ENCODE data around the gene PNPO. TPM values are rescaled to one million over a fixed set of nuclear protein-coding genes. Genes with fewer than 3 reads are reported as not detected.

PNPO gene
- total and polyA plus RNA-seq, 2 of the 4 experiments (the other 2 are of a cell fraction), result 13.9 to 34.1 TPM

- Histone ChIP-seq H4K5ac (ENCODE audit: low read depth, low read length) (no peak overlapping the region), H3K18ac (ENCODE audit: low read depth, low read length) (no peak overlapping the region), H3K14ac (replicated peaks; ENCODE audit: low read depth, low read length) (no peak overlapping the region), H3K36me3 (ENCODE audit: control insufficient read depth, insufficient read depth, low read length) (peaks cover 11% of the 10 kb centered on the region), H3K23ac (ENCODE audit: low read depth, low read length) (no peak overlapping the region), H2AFZ (replicated peaks; ENCODE audit: low read length, poor library complexity) (no peak overlapping the region), H2AK9ac (replicated peaks; ENCODE audit: low read depth, low read length, poor library complexity) (no peak overlapping the region), H3K9me1 (ENCODE audit: insufficient read depth, low read length) (0 out of 2 replicates have a peak, but pooled peaks cover 2% of the 10 kb centered on the region), H3K4me3 (ENCODE audit: insufficient read depth, low read depth, low read length) (no peak overlapping the region), H3K4me2 (ENCODE audit: low read depth, low read length) (no peak overlapping the region), H3K9me3 (ENCODE audit: control insufficient read depth, insufficient read depth, low read length) (no peaks in the 10 kb centered on the region), H4K91ac (ENCODE audit: insufficient read depth, low read depth, low read length) (no peak overlapping the region), H3K79me1 (ENCODE audit: low read depth in 1 of 2, low read length in 2 of 2) (peaks cover 13 to 16% of the 10 kb centered on the region in 2 experiments; a peak in 3 of 4 replicates), H2BK20ac (ENCODE audit: low read depth, low read length) (no peak overlapping the region), H4K8ac (ENCODE audit: low read depth in 2 of 2, low read length in 2 of 2) (no peak overlapping the region), H2BK15ac (ENCODE audit: low read depth, low read length) (no peak overlapping the region), H3K4me1 (ENCODE audit: control insufficient read depth, insufficient read depth, low read length) (no peaks in the 10 kb centered on the region), H3K27ac (ENCODE audit: insufficient read depth, low read length) (no peak overlapping the region), H2AK5ac (ENCODE audit: low read depth, low read length) (no peak overlapping the region), H3K9ac (ENCODE audit: low read depth, low read length) (no peak overlapping the region), H3K27me3 (ENCODE audit: control insufficient read depth, insufficient read depth, low read length) (no peaks in the 10 kb centered on the region), H4K20me1 (ENCODE audit: insufficient read depth, low read length) (no peaks in the 10 kb centered on the region), H3K56ac (ENCODE audit: extremely low read depth, insufficient read depth, low read length) (no peak overlapping the region), H3K4ac (ENCODE audit: low read depth, low read length) (no peak overlapping the region), H2BK5ac (ENCODE audit: low read depth, low read length, poor library complexity, severe bottlenecking) (no peak overlapping the region), H2BK120ac (ENCODE audit: low read depth, low read length) (no peak overlapping the region)
- BruUV-seq (replicated peaks), result no TSS peak
- CTCF ChIA-PET, result no interaction called here
- 86% methylated on average over 2 of the region's 19 CpGs; no CpG with 5 or more reads in 1 of the 2 experiments for WGBS, 2 experiments (ENCODE audit: extremely low coverage in 2 of 2, insufficient read length in 1 of 2)
- ATAC-seq (ENCODE audit: low read depth) (no peak), DNase-seq (no peak)
- in situ Hi-C loops (cut with MboI; ENCODE audit: low sequenced_read_pairs), result no loop called here
- TF ChIP-seq FOS (IDR thresholded peaks at IDR 0.05; ENCODE audit: low read depth, low read length) (no peak), MXI1 (IDR thresholded peaks at IDR 0.05; ENCODE audit: borderline replicate concordance, low read depth, low read length) (no peak), RAD21 (IDR thresholded peaks at IDR 0.05; ENCODE audit: low read length) (no peak), SMC3 (IDR thresholded peaks at IDR 0.05; ENCODE audit: low read depth, low read length) (no peak), RFX5 (IDR thresholded peaks at IDR 0.05; ENCODE audit: low read depth, low read length) (no peak), MAFK (IDR thresholded peaks at IDR 0.05; ENCODE audit: low read depth, low read length) (no peak)
- intact Hi-C loops (cut with micrococcal nuclease), result no loop called here
- dilution Hi-C loops (cut with HindIII; ENCODE audit: low sequenced_read_pairs, unreplicated experiment), result no loop called here
- POLR2A ChIA-PET (ENCODE audit: unreplicated experiment), result no interaction called here
These were observed 24.7 kb upstream of the PNPO start for GRCh38 chr17:47916489-47917208.
